ENCODE measurements around the gene PPT1. TPM values are rescaled to one million over a fixed set of nuclear protein-coding genes. Genes with fewer than 3 reads are reported as not detected.

The PPT1 gene
- total RNA-seq = 31.1 TPM
- long read RNA-seq, full-length matches to known transcripts = 52 of 61 reads
- long read RNA-seq, partial matches to known transcripts = 7 of 61 reads
- long read RNA-seq, other reads (novel, unspliced or antisense) = 2 of 61 reads

- peak; percentile 96 for DNase-seq (ENCODE audit: low spot score)
- intact Hi-C loops (cut with DNase I) = no loop called here
Measured at GRCh38 chr1:40096977-40097782, at the start of gene PPT1. TSS of gene PPT1 (minus strand) at chr1:40097252. CDS start at chr1:40097238, 14 bp downstream.

GRCh38 chr1:40143891-40144575 is 47.0 kb upstream of the PPT1 start:
- no peak for DNase-seq (ENCODE audit: low spot score)
- intact Hi-C loops (cut with DNase I) = loop anchor here (2.0 to 5.0 kb wide), 2 partner anchors 195 to 263 kb away; no protein-coding TSS in a partner anchor

- intact Hi-C loops (cut with DNase I) = loop anchor here (5.0 kb wide), 1 partner anchor 265 kb away; no protein-coding TSS in a partner anchor
- DNase-seq (ENCODE audit: low spot score) = no peak
Measured at GRCh38 chr1:40141878-40142535, 45.0 kb upstream of the PPT1 start.

- intact Hi-C loops (cut with DNase I) = loop anchor here (5.0 kb wide), 1 partner anchor 267 kb away; no protein-coding TSS in a partner anchor
- DNase-seq (ENCODE audit: low spot score) = no peak
Measured at GRCh38 chr1:40140211-40140973, 43.3 kb upstream of the PPT1 start.

GRCh38 chr1:40133839-40134238 is 36.8 kb upstream of the PPT1 start:
- DNase-seq (ENCODE audit: low spot score) = no peak
- intact Hi-C loops (cut with DNase I) = no loop called here

- no peak for DNase-seq (ENCODE audit: low spot score)
- intact Hi-C loops (cut with DNase I) = no loop called here
Measured at GRCh38 chr1:40133312-40133665, 36.2 kb upstream of the PPT1 start.

- no peak for DNase-seq (ENCODE audit: low spot score)
- intact Hi-C loops (cut with DNase I) = no loop called here
Measured at GRCh38 chr1:40132383-40133311, 35.6 kb upstream of the PPT1 start.

GRCh38 chr1:40130892-40131291 is 33.8 kb upstream of the PPT1 start:
- no peak for DNase-seq (ENCODE audit: low spot score)
- intact Hi-C loops (cut with DNase I) = no loop called here

- no peak for DNase-seq (ENCODE audit: low spot score)
- intact Hi-C loops (cut with DNase I) = no loop called here
Measured at GRCh38 chr1:40122855-40123254, 25.8 kb upstream of the PPT1 start.

- intact Hi-C loops (cut with DNase I) = no loop called here
- no peak for DNase-seq (ENCODE audit: low spot score)
Measured at GRCh38 chr1:40120128-40120527, 23.1 kb upstream of the PPT1 start.

- intact Hi-C loops (cut with DNase I) = no loop called here
- no peak for DNase-seq (ENCODE audit: low spot score)
Measured at GRCh38 chr1:40114400-40114799, 17.3 kb upstream of the PPT1 start.

- intact Hi-C loops (cut with DNase I) = no loop called here
- DNase-seq (ENCODE audit: low spot score) = no peak
Measured at GRCh38 chr1:40110389-40110788, 13.3 kb upstream of the PPT1 start.

GRCh38 chr1:40107290-40107959 is 10.4 kb upstream of the PPT1 start:
- intact Hi-C loops (cut with DNase I) = no loop called here
- DNase-seq (ENCODE audit: low spot score) = no peak

GRCh38 chr1:40105028-40105427 is 8.0 kb upstream of the PPT1 start:
- no peak for DNase-seq (ENCODE audit: low spot score)
- intact Hi-C loops (cut with DNase I) = no loop called here

- DNase-seq (ENCODE audit: low spot score) = no peak
- intact Hi-C loops (cut with DNase I) = no loop called here
Measured at GRCh38 chr1:40102896-40103295, 5.8 kb upstream of the PPT1 start.

GRCh38 chr1:40102038-40102437 is 5.0 kb upstream of the PPT1 start:
- DNase-seq (ENCODE audit: low spot score) = no peak
- intact Hi-C loops (cut with DNase I) = no loop called here

GRCh38 chr1:40096646-40096976 is 441 bp downstream of the PPT1 start:
- intact Hi-C loops (cut with DNase I) = no loop called here

GRCh38 chr1:40095806-40096205 is 1.2 kb downstream of the PPT1 start:
- intact Hi-C loops (cut with DNase I) = no loop called here
- no peak for DNase-seq (ENCODE audit: low spot score)

More at GRCh38 chr1:40096646-40096976, 441 bp downstream of the PPT1 start:
- DNase-seq (ENCODE audit: low spot score) = no peak

Data from cardiac septum (tissue), 1 donor.